HG03103 (cell line): ENCODE measurements around the gene ADK.
"Not testable (repeated sequence)": the region's sequence is repeated elsewhere in the genome, so short reads cannot be mapped to it uniquely, and the experiment has no call there.

Experiments
- ATAC-seq: cut with Tn5 transposase; IDR thresholded peaks from one replicate; pipeline ENCODE4 v1.9.1; 2021; ENCODE audit warnings: low read depth; ENCODE audit not compliant: unreplicated experiment

ADK gene

GRCh38 chr10:74453169-74453568 is 302.1 kb downstream of the ADK start:
- no peak for ATAC-seq

GRCh38 chr10:74457478-74457877 is 306.5 kb downstream of the ADK start:
- ATAC-seq = not testable (repeated sequence)

GRCh38 chr10:74460812-74461211 is 309.8 kb downstream of the ADK start:
- ATAC-seq = no peak

DNA sequence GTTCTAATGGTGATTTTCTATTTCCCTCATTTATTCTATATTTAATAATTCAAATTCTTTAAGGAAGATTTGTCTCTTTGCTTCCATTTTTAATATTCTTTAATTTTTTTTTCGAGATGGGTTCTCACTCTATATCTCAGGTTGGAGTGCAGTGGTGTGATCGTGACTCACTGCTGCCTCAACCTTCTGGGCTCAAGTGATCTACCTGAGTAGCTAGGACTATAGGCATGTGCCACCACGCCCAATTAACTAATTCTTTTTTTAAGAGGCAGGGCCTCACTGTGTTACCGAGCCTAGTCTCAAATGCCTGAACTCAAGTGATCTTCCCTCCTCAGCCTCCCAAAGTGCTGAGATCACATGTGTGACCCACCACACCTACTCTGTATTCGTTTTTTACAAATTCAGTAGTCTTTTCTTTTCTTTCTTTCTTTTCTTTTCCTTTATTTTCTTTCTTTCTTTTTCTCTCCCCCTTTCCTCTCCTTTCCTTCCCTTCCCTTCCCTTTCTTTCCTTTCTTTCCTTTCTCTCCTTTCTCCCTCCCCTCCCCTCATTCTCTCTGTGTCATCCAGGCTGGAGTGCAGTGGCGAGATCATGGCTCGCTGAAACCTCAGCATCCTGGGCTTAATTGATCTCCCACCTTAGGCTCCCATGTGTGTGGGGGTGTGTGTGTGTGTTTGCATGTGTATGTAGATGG is 323.1 kb downstream of the ADK start:
- no peak for ATAC-seq

- ATAC-seq = not testable (repeated sequence)
Observed at GRCh38 chr10:74476162-74476706, 325.2 kb downstream of the ADK start.

DNA sequence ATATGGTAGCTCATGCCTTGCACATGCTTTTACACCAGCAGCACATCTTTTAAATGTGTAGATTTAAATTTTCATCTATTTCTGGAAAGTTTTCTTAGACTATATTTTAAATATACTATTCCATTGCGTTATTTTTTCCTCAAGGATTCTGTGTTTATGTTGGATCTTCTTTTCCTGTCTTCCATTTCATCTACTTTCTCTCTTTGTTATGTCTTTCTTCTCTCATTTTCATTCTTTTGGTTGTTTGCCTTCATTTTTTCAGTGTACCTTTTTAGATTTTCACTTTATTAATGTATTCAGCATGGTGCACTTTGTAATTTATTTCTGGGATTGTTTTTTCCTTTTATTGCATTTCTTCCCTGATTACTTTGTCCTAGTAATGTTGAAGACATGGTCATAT is 329.8 kb downstream of the ADK start:
- no peak for ATAC-seq

GRCh38 chr10:74483356-74483755 is 332.3 kb downstream of the ADK start:
- ATAC-seq = no peak

DNA sequence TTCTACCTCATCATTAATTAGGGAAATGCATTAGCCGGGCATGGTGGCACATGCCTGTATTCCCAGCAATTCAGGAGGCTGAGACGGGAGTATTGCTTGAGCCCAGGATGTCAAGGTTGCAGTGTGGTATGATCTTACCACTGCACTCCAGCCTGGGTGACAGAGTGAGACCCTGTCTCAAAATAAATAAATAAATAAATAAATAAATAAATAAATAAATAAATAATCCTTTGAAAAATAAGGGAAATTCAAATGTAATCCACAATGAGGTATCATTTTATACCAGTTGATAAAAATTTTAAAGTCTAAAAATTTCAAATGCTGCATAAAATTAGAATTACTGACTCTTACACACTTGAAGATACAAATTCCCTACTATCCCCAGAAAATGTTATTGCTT is 334.3 kb downstream of the ADK start:
- no peak for ATAC-seq

GRCh38 chr10:74486659-74487058 is 335.6 kb downstream of the ADK start:
- no peak for ATAC-seq

GRCh38 chr10:74488907-74489306 is 337.9 kb downstream of the ADK start:
- ATAC-seq = no peak

DNA sequence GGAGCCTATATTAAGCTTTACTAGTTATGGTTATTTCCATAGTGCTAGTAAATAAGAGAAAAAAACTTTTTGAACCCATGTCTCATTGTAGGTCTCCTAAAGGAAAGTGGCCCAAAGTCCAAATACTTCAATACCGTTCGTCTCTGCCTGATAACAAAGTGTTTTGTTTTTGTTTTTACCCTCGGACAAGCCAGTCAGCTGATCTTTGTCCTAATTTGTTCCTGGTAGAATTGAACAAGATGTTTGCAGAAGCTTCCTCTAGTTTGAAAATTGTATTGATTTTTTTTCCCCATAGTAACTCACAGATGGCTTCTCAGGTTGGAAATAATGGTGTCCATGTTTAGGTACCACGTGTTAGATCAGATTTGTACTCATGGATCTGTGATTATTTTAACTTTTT is 339.5 kb downstream of the ADK start:
- ATAC-seq = no peak

DNA sequence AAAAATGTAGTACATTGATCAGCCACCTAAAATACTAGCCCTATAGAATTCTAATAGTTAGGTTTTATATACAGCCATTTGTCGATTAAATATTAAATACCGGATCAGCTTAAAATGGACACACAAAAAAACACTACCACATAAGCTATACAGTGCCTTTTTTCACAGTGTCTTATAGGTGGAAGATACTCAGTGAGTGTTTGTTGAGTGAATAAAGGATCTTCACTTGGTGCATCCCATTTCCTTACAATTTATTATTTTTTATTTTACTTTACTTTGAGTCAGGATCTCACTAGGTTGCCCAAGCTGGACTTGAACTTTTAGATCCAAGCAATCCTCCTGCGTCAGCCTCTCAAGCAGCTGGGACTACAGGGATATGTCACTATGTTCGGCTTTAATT is 340.0 kb downstream of the ADK start:
- ATAC-seq = no peak

GRCh38 chr10:74496276-74496675 is 345.3 kb downstream of the ADK start:
- not testable (repeated sequence) for ATAC-seq

DNA sequence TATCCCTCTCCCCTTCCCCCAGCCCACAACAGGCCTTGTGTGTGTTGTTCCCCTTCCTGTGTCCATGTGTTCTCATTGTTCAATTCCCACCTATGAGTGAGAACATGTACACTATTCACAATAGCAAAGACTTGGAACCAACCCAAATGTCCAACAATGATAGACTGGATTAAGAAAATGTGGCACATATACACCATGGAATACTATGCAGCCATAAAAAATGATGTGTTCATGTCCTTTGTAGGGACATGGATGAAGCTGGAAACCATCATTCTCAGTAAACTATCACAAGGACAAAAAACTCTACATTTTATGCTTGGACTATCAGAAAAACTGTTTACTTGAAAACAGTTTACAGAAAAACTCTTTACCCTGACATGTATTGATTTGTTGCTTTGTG is 347.6 kb downstream of the ADK start:
- ATAC-seq = not testable (repeated sequence)

DNA sequence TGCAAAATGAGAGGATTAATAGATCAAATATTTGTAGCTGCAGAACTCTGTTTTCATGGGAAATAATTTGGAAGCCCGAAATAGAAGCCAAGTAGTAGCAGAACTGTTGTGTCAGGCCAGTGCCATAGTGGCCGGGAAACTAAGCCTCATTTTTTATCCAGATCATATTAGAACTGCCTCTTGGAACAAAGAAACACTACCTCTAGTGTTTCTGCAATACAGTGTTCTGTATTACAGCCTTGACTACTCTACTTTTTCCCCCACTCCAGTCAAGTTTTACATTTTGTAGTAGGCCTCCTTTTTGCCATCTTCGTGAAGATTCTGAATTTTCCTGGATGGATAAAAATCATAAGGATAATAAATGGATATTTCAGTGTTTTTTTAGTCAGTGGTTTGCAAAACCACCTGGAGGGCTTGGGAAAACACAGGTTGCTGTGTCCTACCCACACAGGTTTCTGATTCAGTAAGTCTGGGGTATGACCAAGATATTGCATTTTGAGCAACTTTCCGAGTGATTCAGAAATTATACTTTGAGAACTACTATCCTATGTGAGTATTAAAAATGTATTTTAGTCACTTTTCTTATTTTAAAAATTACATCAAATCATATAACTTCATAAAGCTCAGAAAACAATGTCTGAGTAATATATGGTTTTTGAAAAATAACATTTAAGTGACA is 349.1 kb downstream of the ADK start:
- ATAC-seq = no peak

DNA sequence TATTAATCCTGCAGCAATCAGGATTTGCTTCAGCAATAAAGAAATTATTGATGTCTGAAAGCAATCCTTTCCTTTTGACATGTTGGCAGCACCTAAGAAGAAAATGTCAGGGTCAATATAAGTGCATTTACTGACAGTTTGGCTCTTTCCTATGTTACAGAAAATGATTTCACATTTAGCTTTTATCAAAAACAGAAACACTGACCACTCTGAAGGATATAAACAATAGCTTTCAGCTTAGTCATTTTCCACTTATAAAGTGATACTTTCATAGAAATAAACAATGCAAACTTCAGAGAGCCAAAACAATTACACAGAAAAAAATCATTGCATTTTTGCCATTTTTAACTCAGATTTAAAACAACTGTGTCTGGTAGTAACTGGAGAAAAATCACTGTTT is 349.8 kb downstream of the ADK start:
- no peak for ATAC-seq

- ATAC-seq = no peak
Observed at GRCh38 chr10:74502963-74503608, 352.1 kb downstream of the ADK start.

DNA sequence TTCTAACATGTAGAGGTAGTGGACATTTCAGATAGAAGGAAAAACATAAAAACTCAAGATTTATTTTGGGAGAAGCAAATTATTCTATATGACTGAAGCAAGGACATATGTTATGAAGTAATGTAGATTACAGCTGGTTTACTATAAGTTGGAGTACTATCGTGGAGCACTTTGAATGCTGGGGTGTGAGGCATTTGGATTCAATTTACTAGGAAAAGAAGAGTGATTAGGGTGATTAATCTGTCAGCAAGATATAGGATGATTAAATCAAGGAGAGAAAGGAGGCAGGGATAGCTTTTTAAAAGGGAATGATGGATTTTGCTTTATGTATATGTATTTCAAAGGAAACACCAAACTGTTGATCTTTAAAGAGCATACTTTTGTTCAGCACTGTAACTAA is 356.9 kb downstream of the ADK start:
- ATAC-seq = no peak

DNA sequence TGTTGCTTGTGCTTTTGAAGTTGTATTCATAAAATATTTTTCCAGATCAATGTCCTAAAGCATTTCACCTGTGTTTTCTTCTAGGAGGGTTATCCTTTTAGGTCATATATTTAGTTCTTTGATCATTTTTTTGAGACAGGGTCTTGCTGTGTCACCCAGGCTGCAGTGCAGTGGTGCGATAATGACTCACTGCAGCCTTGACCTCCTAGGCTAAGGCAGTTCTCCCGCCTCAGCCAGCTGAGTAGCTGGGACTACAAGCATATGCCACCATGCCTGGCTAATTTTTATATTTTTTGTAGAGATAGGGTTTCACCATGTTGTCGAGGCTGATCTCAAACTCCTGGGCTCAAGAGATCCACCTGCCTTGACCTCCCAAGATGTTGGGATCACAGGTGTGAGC is 359.6 kb downstream of the ADK start:
- no peak for ATAC-seq

GRCh38 chr10:74511051-74511450 is 360.0 kb downstream of the ADK start:
- no peak for ATAC-seq

- no peak for ATAC-seq
Observed at GRCh38 chr10:74514322-74514721, 363.3 kb downstream of the ADK start.

DNA sequence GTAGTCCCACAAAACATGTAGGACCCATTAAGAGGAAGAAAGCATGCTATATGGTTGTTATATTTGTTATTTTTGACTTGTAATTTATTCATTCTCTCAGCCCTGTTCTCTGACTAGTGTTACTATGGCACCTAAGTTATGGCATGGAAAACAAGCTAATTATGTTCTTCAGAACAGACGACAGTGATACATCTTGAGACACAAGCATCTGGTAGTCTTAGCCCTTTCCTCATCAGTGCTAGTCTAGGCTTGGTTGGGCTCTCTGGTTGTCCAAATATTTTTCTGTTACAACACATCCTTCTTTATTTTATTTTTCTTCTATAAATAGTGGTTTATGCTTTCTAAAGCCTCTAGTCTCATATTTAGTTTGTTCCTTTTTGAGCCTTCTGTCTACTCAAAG is 367.0 kb downstream of the ADK start:
- ATAC-seq = no peak
